Mesenchymal stem cell (in vitro differentiated cells and primary cell): ENCODE measurements around the gene CLMN.

ENCODE experiments used
- DNase-seq: peaks from one replicate; pipeline ENCODE4 v3.0.0-alpha.2; 2013
- H2AFZ ChIP-seq: one replicate; pipeline ENCODE4 v1.6.1; 2013; ENCODE audit warnings: low read depth, mild to moderate bottlenecking, control low read depth, inconsistent platforms, low read length, moderate library complexity
- H2AK5ac ChIP-seq: 2 replicates; pipeline ENCODE4 v1.6.1; 2013; ENCODE audit warnings: low read length, moderate library complexity, mild to moderate bottlenecking, inconsistent platforms; ENCODE audit not compliant: severe bottlenecking
- H2BK120ac ChIP-seq: one replicate; pipeline ENCODE4 v1.6.1; 2013; ENCODE audit warnings: low read depth, mild to moderate bottlenecking, inconsistent platforms, low read length, moderate library complexity
- H2BK12ac ChIP-seq, 2 experiments: one replicate each; pipeline ENCODE4 v1.6.1; 2013; ENCODE audit warnings: inconsistent platforms in 2 of 2, low read length in 2 of 2, mild to moderate bottlenecking in 2 of 2, moderate library complexity in 2 of 2, control low read depth in 1 of 2
- H2BK15ac ChIP-seq: one replicate; pipeline ENCODE4 v1.6.1; 2013; ENCODE audit warnings: mild to moderate bottlenecking, low read depth, inconsistent platforms; ENCODE audit not compliant: poor library complexity, severe bottlenecking
- H2BK5ac ChIP-seq: 2 replicates; pipeline ENCODE4 v1.6.1; 2013; ENCODE audit warnings: low read depth, mild to moderate bottlenecking, low read length, control low read depth, inconsistent platforms; ENCODE audit not compliant: poor library complexity, severe bottlenecking
- H3K14ac ChIP-seq, 2 experiments: one replicate each; pipeline ENCODE4 v1.6.1; 2013; ENCODE audit warnings: inconsistent platforms in 2 of 2, low read length in 2 of 2, control low read depth in 1 of 2, mild to moderate bottlenecking in 1 of 2, moderate library complexity in 1 of 2
- H3K18ac ChIP-seq, 2 experiments: one replicate each; pipeline ENCODE4 v1.6.1; 2013; ENCODE audit warnings: inconsistent platforms in 2 of 2, low read length in 2 of 2, control low read depth in 1 of 2, low read depth in 1 of 2, mild to moderate bottlenecking in 1 of 2
- H3K23ac ChIP-seq, 2 experiments: one replicate each; pipeline ENCODE4 v1.6.1; 2013; ENCODE audit warnings: inconsistent platforms in 2 of 2, low read length in 2 of 2, mild to moderate bottlenecking in 2 of 2, moderate library complexity in 2 of 2, control low read depth in 1 of 2
- H3K27ac ChIP-seq: 2 replicates; pipeline ENCODE4 v1.5.1; 2013; ENCODE audit warnings: mild to moderate bottlenecking, moderate library complexity, low read length, control low read depth, inconsistent platforms; ENCODE audit not compliant: poor library complexity, severe bottlenecking
- H3K27me3 ChIP-seq, 2 experiments: 2 replicates each; pipeline versions ENCODE4 v1.6.1 to v1.7.0; 2013; ENCODE audit warnings: low read length in 2 of 2, mild to moderate bottlenecking in 2 of 2, moderate library complexity in 2 of 2, control low read depth in 1 of 2, inconsistent platforms in 1 of 2; ENCODE audit not compliant: control insufficient read depth in 1 of 2, insufficient read depth in 1 of 2
- H3K36me3 ChIP-seq, 2 experiments: 2 replicates each; pipeline versions ENCODE4 v1.6.1 to v1.7.0; 2013; ENCODE audit warnings: low read length in 2 of 2, control low read depth in 1 of 2, inconsistent platforms in 1 of 2, low read depth in 1 of 2, mild to moderate bottlenecking in 1 of 2; ENCODE audit not compliant: insufficient read depth in 2 of 2, control insufficient read depth in 1 of 2
- H3K4ac ChIP-seq, 2 experiments: one replicate each; pipeline ENCODE4 v1.6.1; 2013; ENCODE audit warnings: inconsistent platforms in 2 of 2, low read length in 2 of 2, mild to moderate bottlenecking in 2 of 2, moderate library complexity in 2 of 2, control low read depth in 1 of 2, low read depth in 1 of 2
- H3K4me1 ChIP-seq: 2 replicates; pipeline ENCODE4 v1.6.1; 2013; ENCODE audit warnings: low read depth, low read length, control low read depth; ENCODE audit not compliant: control insufficient read depth, insufficient read depth
- H3K4me2 ChIP-seq: 2 replicates; pipeline ENCODE4 v1.6.1; 2013; ENCODE audit warnings: low read length, mild to moderate bottlenecking, inconsistent platforms; ENCODE audit not compliant: poor library complexity, severe bottlenecking
- H3K4me3 ChIP-seq, 2 experiments: 2 replicates each; pipeline versions ENCODE4 v1.5.1 to v1.7.0; 2013; ENCODE audit warnings: low read length in 2 of 2, mild to moderate bottlenecking in 2 of 2, control low read depth in 1 of 2, low read depth in 1 of 2; ENCODE audit not compliant: insufficient read depth in 1 of 2
- H3K79me1 ChIP-seq: replicated peaks from 2 replicates; pipeline ENCODE4 v1.6.1; 2013; ENCODE audit warnings: mild to moderate bottlenecking, control low read depth, low read length, inconsistent platforms; ENCODE audit not compliant: poor library complexity, severe bottlenecking
- H3K9ac ChIP-seq: 2 replicates; pipeline ENCODE4 v1.7.0; 2013; ENCODE audit warnings: mild to moderate bottlenecking, low read length, moderate library complexity
- H3K9me3 ChIP-seq: 2 replicates; pipeline ENCODE4 v1.7.0; 2013; ENCODE audit warnings: mild to moderate bottlenecking, low read length; ENCODE audit not compliant: control insufficient read depth
- H4K8ac ChIP-seq: one replicate; pipeline ENCODE4 v1.6.1; 2013; ENCODE audit warnings: inconsistent platforms, mild to moderate bottlenecking, low read length, moderate library complexity
- H4K91ac ChIP-seq: one replicate; pipeline ENCODE4 v1.6.1; 2013; ENCODE audit warnings: mild to moderate bottlenecking, low read length, inconsistent platforms
- WGBS: methylation state at CpG from one replicate; pipeline ENCODE4 v1.1.7; 2013; ENCODE audit warnings: mixed read lengths; 5-methylcytosine and 5-hydroxymethylcytosine counted together

Gene CLMN

DNA sequence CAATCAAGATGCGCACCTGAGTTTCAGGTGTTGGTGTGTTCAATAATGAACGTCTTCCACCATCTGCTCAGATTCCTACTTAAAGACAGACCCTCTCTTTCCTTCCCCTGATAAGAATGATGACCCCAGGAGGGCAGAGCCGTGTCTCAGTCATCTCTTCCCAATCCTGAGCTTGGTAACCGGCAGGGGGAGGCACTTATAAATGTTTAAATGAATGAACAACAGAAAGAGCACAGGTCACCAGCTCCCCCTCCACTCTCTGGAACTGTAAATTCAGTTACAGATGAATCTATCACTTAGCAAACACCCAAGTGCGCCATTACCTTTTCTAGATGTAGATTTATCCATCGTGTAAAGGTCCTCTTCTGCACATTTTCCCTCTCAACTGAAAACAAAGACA, 90.0 kb downstream of the CLMN start:
- Histone ChIP-seq H3K79me1 (peaks cover 34% of the 10 kb centered on the region), H3K36me3 (peaks cover 0 to 11% of the 10 kb centered on the region in 2 experiments), H2BK12ac (no peak overlapping the region), H4K91ac (no peak overlapping the region), H2BK120ac (no peak overlapping the region), H4K8ac (no peak overlapping the region), H2AK5ac (peak overlapping the region; percentile 71), H3K14ac (no peak overlapping the region), H3K27me3 (peaks cover 0 to 14% of the 10 kb centered on the region in 2 experiments), H3K4me1 (peaks cover 46% of the 10 kb centered on the region), H3K9ac (no peak overlapping the region), H2BK15ac (no peak overlapping the region), H3K4me2 (no peak overlapping the region), H3K4ac (no peak overlapping the region), H3K23ac (no peak overlapping the region), H3K18ac (no peak overlapping the region), H2AFZ (no peak overlapping the region), H3K27ac (no peak overlapping the region), H3K9me3 (no peaks in the 10 kb centered on the region), H2BK5ac (no peak overlapping the region), H3K4me3 (no peak overlapping the region)
- 86% methylated on average over 6 of the region's 6 CpGs for WGBS
- DNase-seq, result no peak

DNA sequence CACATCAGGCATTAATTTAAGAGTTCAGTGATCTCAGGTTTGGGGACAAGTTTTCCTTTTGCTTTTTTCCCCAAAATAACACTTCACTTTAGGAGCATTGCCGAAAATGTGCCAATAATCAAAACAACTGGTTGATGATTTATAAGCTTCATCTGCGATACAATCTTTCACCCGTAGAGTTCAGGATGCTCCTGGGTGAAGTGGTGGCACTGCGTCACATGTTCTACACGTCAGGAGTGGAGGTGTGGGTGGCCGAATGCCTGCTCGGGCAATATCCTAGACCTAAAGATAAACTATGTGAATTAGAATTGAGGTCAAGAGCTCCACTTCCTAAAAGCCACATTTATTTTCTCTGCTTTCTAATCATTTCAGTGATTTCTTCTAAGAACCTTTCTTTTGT, 91.5 kb downstream of the CLMN start:
- no peak for DNase-seq
- 87% methylated on average over 5 of the region's 7 CpGs for WGBS
- Histone ChIP-seq H2AK5ac (peak overlapping the region; percentile 40), H2BK120ac (no peak overlapping the region), H3K9ac (no peak overlapping the region), H3K4me2 (peak overlapping the region; percentile 42), H3K14ac (no peak overlapping the region), H2BK12ac (no peak overlapping the region), H3K27me3 (peaks cover 0 to 14% of the 10 kb centered on the region in 2 experiments), H3K4me1 (peaks cover 38% of the 10 kb centered on the region), H3K27ac (peak overlapping the region; percentile 100), H4K8ac (no peak overlapping the region), H2BK15ac (no peak overlapping the region), H3K23ac (no peak overlapping the region), H3K9me3 (no peaks in the 10 kb centered on the region), H3K36me3 (peaks cover 0 to 8% of the 10 kb centered on the region in 2 experiments), H3K4me3 (no peak overlapping the region), H3K18ac (no peak overlapping the region), H3K4ac (no peak overlapping the region), H2AFZ (no peak overlapping the region), H4K91ac (no peak overlapping the region), H2BK5ac (peak overlapping the region; percentile 96), H3K79me1 (peaks cover 23% of the 10 kb centered on the region)

GRCh38 chr14:95227279-95227860, 92.3 kb downstream of the CLMN start:
- Histone ChIP-seq H4K8ac (no peak overlapping the region), H3K4me2 (peak overlapping the region; percentile 38), H3K36me3 (peaks cover 0 to 8% of the 10 kb centered on the region in 2 experiments), H2BK15ac (no peak overlapping the region), H2BK5ac (peak overlapping the region; percentile 98), H3K4me3 (no peak overlapping the region), H3K9me3 (no peaks in the 10 kb centered on the region), H3K27me3 (peaks cover 0 to 14% of the 10 kb centered on the region in 2 experiments), H2BK12ac (no peak overlapping the region), H3K18ac (no peak overlapping the region), H3K4ac (no peak overlapping the region), H2BK120ac (no peak overlapping the region), H3K27ac (peak overlapping the region; percentile 100), H3K4me1 (peaks cover 42% of the 10 kb centered on the region), H3K79me1 (peaks cover 18% of the 10 kb centered on the region), H4K91ac (no peak overlapping the region), H2AFZ (no peak overlapping the region), H3K9ac (no peak overlapping the region), H2AK5ac (peak overlapping the region; percentile 94), H3K23ac (no peak overlapping the region), H3K14ac (no peak overlapping the region)
- DNase-seq, result no peak
- WGBS, result 89% methylated on average over 19 of the region's 19 CpGs

GRCh38 chr14:95226801-95227200, 92.9 kb downstream of the CLMN start:
- no peak overlapping the region for H4K8ac ChIP-seq
- H3K79me1 ChIP-seq, result peaks cover 18% of the 10 kb centered on the region
- no peak overlapping the region for H3K18ac ChIP-seq
- no peak overlapping the region for H3K14ac ChIP-seq
- H3K27me3 ChIP-seq, result peaks cover 0 to 15% of the 10 kb centered on the region in 2 experiments
- H3K9ac ChIP-seq, result no peak overlapping the region
- peak overlapping the region; percentile 38 for H3K4me2 ChIP-seq
- no peak overlapping the region for H3K4me3 ChIP-seq
- 93% methylated on average over 8 of the region's 8 CpGs for WGBS
- H3K36me3 ChIP-seq, result peaks cover 0 to 8% of the 10 kb centered on the region in 2 experiments
- no peak overlapping the region for H4K91ac ChIP-seq
- H3K4ac ChIP-seq, result no peak overlapping the region
- H2BK5ac ChIP-seq, result peak overlapping the region; percentile 98
- DNase-seq, result no peak
- H2BK12ac ChIP-seq, result no peak overlapping the region
- H3K4me1 ChIP-seq, result peaks cover 44% of the 10 kb centered on the region
- no peak overlapping the region for H2BK120ac ChIP-seq
- H3K27ac ChIP-seq, result peak overlapping the region; percentile 100
- no peak overlapping the region for H2BK15ac ChIP-seq
- peak overlapping the region; percentile 94 for H2AK5ac ChIP-seq
- no peak overlapping the region for H3K23ac ChIP-seq
- no peak overlapping the region for H2AFZ ChIP-seq
- no peaks in the 10 kb centered on the region for H3K9me3 ChIP-seq
